ENCODE measurements around the gene GRB10.

The GRB10 gene

GRCh38 chr7:50613473-50613872, 169.2 kb downstream of the GRB10 start:
- Histone ChIP-seq H3K36me3 (ENCODE audit: control insufficient read depth, insufficient read depth, low read length) (no peaks in the 10 kb centered on the region), H3K9me3 (ENCODE audit: control insufficient read depth, low read length) (no peaks in the 10 kb centered on the region), H3K79me2 (no peaks in the 10 kb centered on the region), H3K27me3 (ENCODE audit: control insufficient read depth, insufficient read depth, low read length) (no peaks in the 10 kb centered on the region), H2AFZ (no peak overlapping the region), H3K4me2 (ENCODE audit: low read length) (no peak overlapping the region), H3K27ac (no peak overlapping the region), H3K9ac (no peak overlapping the region), H3K4me3 (ENCODE audit: low read depth, low read length) (no peak overlapping the region), H3K4me1 (peaks cover 9% of the 10 kb centered on the region)
- TF ChIP-seq CTCF (IDR thresholded peaks at IDR 0.05) = no peak

- H3K4me3 ChIP-seq (ENCODE audit: low read depth, low read length) = no peak overlapping the region
- H3K27ac ChIP-seq = no peak overlapping the region
- H3K9me3 ChIP-seq (ENCODE audit: control insufficient read depth, low read length) = no peaks in the 10 kb centered on the region
- TF ChIP-seq CTCF (IDR thresholded peaks at IDR 0.05) = no peak
- no peak overlapping the region for H3K4me2 ChIP-seq (ENCODE audit: low read length)
- H2AFZ ChIP-seq = no peak overlapping the region
- H3K9ac ChIP-seq = no peak overlapping the region
- peaks cover 7% of the 10 kb centered on the region for H3K4me1 ChIP-seq
- no peaks in the 10 kb centered on the region for H3K27me3 ChIP-seq (ENCODE audit: control insufficient read depth, insufficient read depth, low read length)
- no peaks in the 10 kb centered on the region for H3K36me3 ChIP-seq (ENCODE audit: control insufficient read depth, insufficient read depth, low read length)
- no peaks in the 10 kb centered on the region for H3K79me2 ChIP-seq
These were observed 170.0 kb downstream of the GRB10 start for GRCh38 chr7:50612704-50613103.

DNA sequence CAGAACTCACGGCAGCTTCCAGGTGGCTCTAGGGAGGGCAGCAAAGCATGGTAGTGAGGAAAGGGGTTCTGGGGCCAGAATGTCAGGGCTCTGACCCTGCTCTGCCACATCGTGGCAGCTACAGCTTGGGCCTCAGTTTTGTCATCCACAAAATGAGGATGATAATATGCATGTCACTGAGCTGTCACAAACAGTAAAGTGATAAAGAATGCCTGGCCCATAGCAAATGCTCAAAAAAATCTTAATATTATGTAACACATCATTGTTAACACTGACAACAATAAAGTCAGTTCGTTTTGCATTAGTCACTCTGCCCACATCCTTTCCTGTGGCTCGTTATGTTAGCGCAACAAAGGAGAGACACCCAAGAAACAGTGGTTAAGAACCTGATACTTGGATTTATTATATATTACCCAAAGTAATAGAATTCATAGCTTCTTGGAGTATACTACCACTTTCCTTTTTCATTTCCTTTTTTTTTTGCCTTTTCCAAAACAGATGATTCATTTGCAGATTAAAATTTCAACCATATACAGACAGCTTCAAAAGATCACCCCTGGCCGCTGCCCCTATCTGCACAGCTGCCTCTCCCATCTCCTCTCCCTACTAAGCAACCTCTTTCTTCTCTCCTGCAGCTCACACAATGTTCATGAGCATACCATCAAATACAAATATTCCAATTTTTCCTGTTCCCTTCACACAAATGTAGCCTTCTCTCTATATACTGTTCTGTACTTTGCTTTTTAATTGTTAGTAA, 172.0 kb downstream of the GRB10 start:
- H3K4me3 ChIP-seq (ENCODE audit: low read depth, low read length) = no peak overlapping the region
- no peaks in the 10 kb centered on the region for H3K4me1 ChIP-seq
- no peak overlapping the region for H3K9ac ChIP-seq
- TF ChIP-seq CTCF (IDR thresholded peaks at IDR 0.05) = no peak
- no peak overlapping the region for H2AFZ ChIP-seq
- no peak overlapping the region for H3K27ac ChIP-seq
- H3K27me3 ChIP-seq (ENCODE audit: control insufficient read depth, insufficient read depth, low read length) = no peaks in the 10 kb centered on the region
- no peaks in the 10 kb centered on the region for H3K79me2 ChIP-seq
- no peak overlapping the region for H3K4me2 ChIP-seq (ENCODE audit: low read length)
- no peaks in the 10 kb centered on the region for H3K36me3 ChIP-seq (ENCODE audit: control insufficient read depth, insufficient read depth, low read length)
- H3K9me3 ChIP-seq (ENCODE audit: control insufficient read depth, low read length) = no peaks in the 10 kb centered on the region

- Histone ChIP-seq H3K36me3 (ENCODE audit: control insufficient read depth, insufficient read depth, low read length) (no peaks in the 10 kb centered on the region), H3K9ac (no peak overlapping the region), H3K4me1 (no peaks in the 10 kb centered on the region), H3K4me3 (ENCODE audit: low read depth, low read length) (no peak overlapping the region), H3K4me2 (ENCODE audit: low read length) (no peak overlapping the region), H3K27me3 (ENCODE audit: control insufficient read depth, insufficient read depth, low read length) (no peaks in the 10 kb centered on the region), H3K27ac (no peak overlapping the region), H3K9me3 (ENCODE audit: control insufficient read depth, low read length) (no peaks in the 10 kb centered on the region), H2AFZ (no peak overlapping the region), H3K79me2 (no peaks in the 10 kb centered on the region)
- TF ChIP-seq CTCF (IDR thresholded peaks at IDR 0.05) = no peak
These were observed 174.3 kb downstream of the GRB10 start for GRCh38 chr7:50608196-50608906.
